Right cardiac atrium (tissue), 5 donors: ENCODE measurements around the gene PHF2. TPM values are rescaled to one million over a fixed set of nuclear protein-coding genes. Genes with fewer than 3 reads are reported as not detected.

Source experiments
- ATAC-seq, 2 donors: fragments of 200-7000 bp; cut with Tn5 transposase; one replicate each; pipeline versions ENCODE4 v1.8.0 to v1.9.1; 2020; ENCODE audit warnings: moderate library complexity in 2 of 2, mild to moderate bottlenecking in 1 of 2
- DNase-seq, 3 donors: peaks; one replicate each; pipeline ENCODE4 v3.0.0-alpha.2; 2020
- H3K27ac ChIP-seq: one replicate; pipeline ENCODE4 v1.5.1; 2013; ENCODE audit warnings: mild to moderate bottlenecking, low read length, control low read depth, moderate library complexity
- H3K27me3 ChIP-seq: one replicate; pipeline ENCODE4 v1.6.1; 2013; ENCODE audit not compliant: control insufficient read depth, insufficient read depth
- H3K4me1 ChIP-seq: one replicate; pipeline ENCODE4 v1.6.1; 2013; ENCODE audit warnings: low read length; ENCODE audit not compliant: control insufficient read depth, insufficient read depth
- H3K4me3 ChIP-seq: one replicate; pipeline ENCODE4 v1.5.1; 2013; ENCODE audit warnings: low read length, control low read depth
- H3K9me3 ChIP-seq: one replicate; pipeline ENCODE4 v1.6.1; 2013; ENCODE audit warnings: low read length; ENCODE audit not compliant: control insufficient read depth
- WGBS: extraction: QIAGEN DNeasy Blood & Tissue Kit; methylation state at CpG from one replicate; pipeline ENCODE4 v1.1.7; 2013; 5-methylcytosine and 5-hydroxymethylcytosine counted together
- intact Hi-C, 4 donors: fragments of 100-400 bp; cut with DNase I; formaldehyde crosslinking; loops; one replicate each; pipeline versions ENCODE4 v1.11.0 to v1.14.0; 2022 to 2023
- polyA plus RNA-seq: library from polyadenylated mRNA; stranded (reverse); fragments of 200-250 nt; gene quantifications from one replicate; pipeline ENCODE4 v1.2.3, GENCODE V29; 2013
- total RNA-seq, 4 donors: library from RNA; stranded (reverse); fragmentation: NEBNext Ultra II Directional; extraction: Animal tissue kit (Norgen Biotek cat#: 25700); gene quantifications; one replicate each; pipeline ENCODE4 v1.2.1, GENCODE V29; 2021
- donor health status: healthy with polysubstance abuse.
- donor health status: DM: no; HTN: yes; CAD: no.
- donor health status: DM: no; HTN: no; CAD: no.
- donor health status: DM: no; HTN: yes; CAD: no; lungs with severe emphysema.
- donor health status: DM: yes; HTN: yes; CAD: no.

The PHF2 gene
- total and polyA plus RNA-seq, 5 donors: 28.3 to 32.4 (median 31.4) TPM

GRCh38 chr9:93655621-93656425 lies 79.4 kb downstream of the PHF2 start:
- H3K9me3 ChIP-seq: no peaks in the 10 kb centered on the region
- ATAC-seq (no peak), DNase-seq (peak; percentile 14 to 53 (median 33))
- H3K27me3 ChIP-seq: no peaks in the 10 kb centered on the region
- intact Hi-C loops: no loop called here
- no peak overlapping the region for H3K4me3 ChIP-seq
- 97% methylated on average over 22 of the region's 22 CpGs for WGBS
- no peaks in the 10 kb centered on the region for H3K4me1 ChIP-seq
- H3K27ac ChIP-seq: no peak overlapping the region

DNA sequence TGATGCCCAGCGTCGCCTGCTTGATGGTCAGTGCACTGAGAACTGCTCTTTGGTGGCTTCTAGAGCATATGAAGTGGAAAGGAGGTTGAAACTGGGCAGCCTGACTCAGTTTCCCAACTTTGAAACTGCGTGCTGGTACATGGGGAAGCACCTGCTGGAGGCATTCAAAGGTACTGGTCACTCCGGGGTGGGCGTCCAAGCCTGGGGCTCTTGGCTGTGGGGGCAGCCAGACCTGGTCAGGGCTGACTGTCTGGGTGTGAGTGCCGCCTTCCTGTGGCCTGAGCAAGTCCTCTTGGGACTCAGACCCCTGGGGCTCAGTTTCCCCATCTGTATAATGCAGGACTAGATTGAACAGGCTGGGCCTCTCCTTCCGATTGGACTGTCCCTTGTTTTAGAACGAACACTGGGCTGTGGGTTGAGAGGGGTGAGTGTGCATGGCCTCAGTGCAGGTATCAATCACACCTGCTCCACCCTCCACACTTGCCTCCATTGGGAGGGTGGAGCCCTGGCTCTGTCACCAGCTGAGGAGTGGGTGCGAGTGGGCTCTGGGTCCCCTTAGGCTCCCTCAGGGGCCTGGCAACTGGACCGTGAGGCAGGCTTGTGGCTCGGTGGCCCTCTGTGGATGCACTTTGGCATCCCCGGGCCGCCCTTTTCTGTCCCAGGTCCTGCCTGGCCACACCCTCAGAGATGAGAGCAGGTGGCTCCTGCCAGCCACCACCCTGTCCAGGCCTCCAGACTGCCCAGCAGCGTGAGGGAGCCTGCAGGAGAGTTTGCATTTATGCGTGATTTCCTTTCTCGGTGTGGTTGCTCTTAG lies 80.2 kb downstream of the PHF2 start:
- WGBS: 95% methylated on average over 16 of the region's 16 CpGs
- H3K4me1 ChIP-seq: no peaks in the 10 kb centered on the region
- ATAC-seq (no peak), DNase-seq (peak in 2 of 3 donors; percentile 22 to 32)
- no peak overlapping the region for H3K27ac ChIP-seq
- H3K27me3 ChIP-seq: no peaks in the 10 kb centered on the region
- no peaks in the 10 kb centered on the region for H3K9me3 ChIP-seq
- intact Hi-C loops: no loop called here
- no peak overlapping the region for H3K4me3 ChIP-seq

DNA sequence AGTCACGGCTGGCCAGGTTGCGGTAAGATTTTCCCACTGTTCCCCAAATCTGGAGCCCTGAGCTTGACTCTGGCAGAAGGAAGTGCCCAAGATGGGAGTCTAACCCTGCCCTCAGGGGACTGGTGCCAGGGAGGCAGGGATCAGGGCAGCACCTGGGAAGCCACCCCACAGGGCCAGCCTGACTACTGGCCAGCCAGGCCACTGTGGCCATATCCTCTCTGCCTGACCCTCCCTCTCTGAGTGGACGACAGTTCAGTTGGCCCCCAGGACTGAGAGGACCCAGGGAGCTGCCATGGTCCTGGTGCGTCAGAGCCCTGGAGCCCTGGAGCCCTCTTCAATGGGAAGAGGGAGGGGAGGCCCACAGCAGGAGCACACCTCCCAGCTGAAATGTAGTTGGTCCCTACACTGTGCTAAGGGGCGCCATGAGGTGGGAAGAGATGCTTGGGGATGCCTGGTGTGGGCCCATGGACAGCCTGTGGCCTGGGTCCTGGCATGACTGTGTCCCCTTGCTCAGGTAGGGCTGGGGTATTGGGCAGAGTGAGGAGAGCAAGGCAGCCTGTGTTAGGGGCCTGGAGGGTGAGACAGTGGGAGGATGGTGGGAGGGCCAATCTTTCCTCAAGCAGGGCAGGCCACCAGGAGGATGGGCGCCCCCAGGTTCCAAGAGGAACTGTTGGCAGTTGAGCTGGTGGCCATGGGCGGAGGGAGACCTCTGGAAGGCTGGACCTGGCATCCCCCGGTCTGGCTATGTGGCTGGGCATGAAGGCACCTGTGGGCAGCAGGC lies 81.1 kb downstream of the PHF2 start:
- Histone ChIP-seq H3K27me3 (no peaks in the 10 kb centered on the region), H3K27ac (no peak overlapping the region), H3K9me3 (no peaks in the 10 kb centered on the region), H3K4me3 (no peak overlapping the region), H3K4me1 (no peaks in the 10 kb centered on the region)
- ATAC-seq (no peak), DNase-seq (peak; percentile 2 to 41 (median 39))
- WGBS: 96% methylated on average over 8 of the region's 8 CpGs
- intact Hi-C loops: no loop called here

GRCh38 chr9:93658184-93658925 lies 82.0 kb downstream of the PHF2 start:
- Histone ChIP-seq H3K27ac (no peak overlapping the region), H3K4me1 (no peaks in the 10 kb centered on the region), H3K4me3 (no peak overlapping the region), H3K9me3 (no peaks in the 10 kb centered on the region), H3K27me3 (no peaks in the 10 kb centered on the region)
- intact Hi-C loops: no loop called here
- no peak for ATAC-seq
- DNase-seq: peak; percentile 11 to 37 (median 36)
- WGBS: 95% methylated on average over 12 of the region's 12 CpGs

DNA sequence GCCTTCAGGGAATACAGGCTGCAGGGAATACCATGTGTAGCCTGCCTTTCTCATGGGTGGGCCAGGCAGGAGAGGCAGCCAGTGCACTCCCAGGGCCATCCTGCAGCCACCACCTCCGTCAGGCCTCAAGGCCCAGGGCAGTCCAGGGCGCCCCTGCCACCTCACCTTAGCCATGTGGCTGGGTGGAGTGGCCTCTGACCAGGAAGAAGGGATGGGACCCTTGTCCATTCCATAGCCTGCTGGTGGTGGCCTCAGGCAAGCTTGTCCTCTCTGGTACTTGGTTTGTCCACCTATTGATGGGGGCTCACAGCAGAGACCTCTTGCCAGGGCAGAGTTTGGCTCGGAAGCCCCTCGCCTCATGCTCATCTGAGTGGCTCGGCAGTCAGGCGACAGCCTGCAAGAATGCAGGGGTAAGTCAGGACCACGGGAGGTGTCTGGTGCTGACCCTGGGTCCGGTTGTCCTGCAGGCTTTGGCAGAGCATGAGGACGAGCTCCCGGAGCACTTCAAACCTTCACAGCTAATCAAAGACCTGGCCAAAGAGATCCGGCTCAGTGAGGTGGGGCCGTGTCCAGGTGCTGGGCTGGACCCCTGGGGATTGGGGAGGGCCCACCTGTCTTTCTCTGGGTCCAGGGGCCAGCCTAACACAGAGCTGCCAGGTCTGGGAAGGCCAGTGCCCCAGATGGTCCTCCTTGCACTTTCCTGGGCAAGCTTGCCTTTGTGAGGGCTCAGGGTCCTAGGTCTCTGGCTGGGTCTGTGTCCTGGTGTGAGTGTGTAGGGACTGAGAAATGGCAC lies 82.9 kb downstream of the PHF2 start:
- no peaks in the 10 kb centered on the region for H3K27me3 ChIP-seq
- peak in 2 of 3 donors; percentile 6 to 35 for DNase-seq
- ATAC-seq: no peak
- intact Hi-C loops: no loop called here
- WGBS: 96% methylated on average over 12 of the region's 12 CpGs
- no peak overlapping the region for H3K27ac ChIP-seq
- H3K9me3 ChIP-seq: no peaks in the 10 kb centered on the region
- H3K4me3 ChIP-seq: no peak overlapping the region
- no peaks in the 10 kb centered on the region for H3K4me1 ChIP-seq

GRCh38 chr9:93659837-93660177 lies 83.4 kb downstream of the PHF2 start:
- Histone ChIP-seq H3K27me3 (no peaks in the 10 kb centered on the region), H3K4me3 (no peak overlapping the region), H3K4me1 (no peaks in the 10 kb centered on the region), H3K9me3 (no peaks in the 10 kb centered on the region), H3K27ac (no peak overlapping the region)
- DNase-seq: no peak
- intact Hi-C loops: no loop called here
- WGBS: 97% methylated on average over 4 of the region's 4 CpGs
- ATAC-seq: no peak

DNA sequence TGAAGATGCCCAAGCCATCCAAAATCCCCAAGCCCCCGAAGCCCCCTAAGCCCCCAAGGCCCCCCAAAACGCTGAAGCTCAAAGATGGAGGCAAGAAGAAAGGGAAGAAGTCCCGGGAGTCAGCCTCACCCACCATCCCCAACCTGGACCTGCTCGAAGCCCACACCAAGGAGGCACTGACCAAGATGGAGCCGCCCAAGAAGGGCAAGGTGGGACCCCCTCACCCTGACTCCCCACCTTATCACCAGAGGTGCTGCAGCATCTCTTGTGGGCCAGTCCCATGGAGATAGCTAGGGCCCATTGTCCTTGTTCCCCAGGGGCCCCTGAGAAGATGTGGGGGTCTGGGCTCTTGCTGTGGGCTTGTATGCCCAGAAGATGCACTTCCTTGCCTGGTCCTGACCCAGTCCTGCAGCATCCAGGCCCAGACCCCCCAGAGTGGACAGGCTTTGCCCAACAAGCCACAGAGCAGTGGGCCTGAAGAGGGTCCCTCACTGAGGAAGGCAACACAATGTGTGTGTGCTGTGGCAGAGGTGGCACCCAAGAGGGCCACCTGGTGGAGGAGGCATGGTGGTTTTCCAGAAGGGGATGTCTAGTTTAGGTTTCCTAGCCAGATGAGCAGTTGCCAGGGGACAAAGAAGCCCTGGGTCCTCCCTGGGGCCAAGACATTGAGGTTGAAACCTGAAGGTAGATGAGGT lies 84.1 kb downstream of the PHF2 start:
- WGBS: 100% methylated on average over 5 of the region's 5 CpGs
- no peak for ATAC-seq
- intact Hi-C loops: no loop called here
- DNase-seq: peak in 1 of 3 donors; percentile 12
- H3K4me3 ChIP-seq: no peak overlapping the region
- no peaks in the 10 kb centered on the region for H3K9me3 ChIP-seq
- no peaks in the 10 kb centered on the region for H3K4me1 ChIP-seq
- no peaks in the 10 kb centered on the region for H3K27me3 ChIP-seq
- H3K27ac ChIP-seq: no peak overlapping the region

DNA sequence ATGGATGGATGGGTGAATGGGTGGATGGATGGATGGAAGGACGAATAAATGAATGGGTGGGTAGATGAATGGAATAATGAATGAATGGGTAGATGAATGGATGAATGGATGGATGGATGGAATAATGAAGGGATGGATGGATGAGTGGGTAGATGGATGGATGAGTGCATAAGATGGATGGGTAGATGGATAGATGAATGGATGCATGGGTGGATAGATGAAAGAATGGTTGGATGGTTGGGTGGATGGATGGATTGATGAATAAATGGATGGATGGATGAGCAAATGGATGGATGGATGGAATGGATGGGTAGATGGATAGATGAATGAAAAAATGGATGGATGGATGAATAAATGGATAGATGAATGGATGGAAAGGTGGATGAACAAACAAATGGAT lies 85.2 kb downstream of the PHF2 start:
- ATAC-seq (no peak), DNase-seq (no peak)
- no peaks in the 10 kb centered on the region for H3K27me3 ChIP-seq
- WGBS: 100% methylated on average over 1 of the region's 1 CpG
- no peaks in the 10 kb centered on the region for H3K4me1 ChIP-seq
- intact Hi-C loops: no loop called here
- H3K9me3 ChIP-seq: no peaks in the 10 kb centered on the region
- no peak overlapping the region for H3K4me3 ChIP-seq
- H3K27ac ChIP-seq: no peak overlapping the region

DNA sequence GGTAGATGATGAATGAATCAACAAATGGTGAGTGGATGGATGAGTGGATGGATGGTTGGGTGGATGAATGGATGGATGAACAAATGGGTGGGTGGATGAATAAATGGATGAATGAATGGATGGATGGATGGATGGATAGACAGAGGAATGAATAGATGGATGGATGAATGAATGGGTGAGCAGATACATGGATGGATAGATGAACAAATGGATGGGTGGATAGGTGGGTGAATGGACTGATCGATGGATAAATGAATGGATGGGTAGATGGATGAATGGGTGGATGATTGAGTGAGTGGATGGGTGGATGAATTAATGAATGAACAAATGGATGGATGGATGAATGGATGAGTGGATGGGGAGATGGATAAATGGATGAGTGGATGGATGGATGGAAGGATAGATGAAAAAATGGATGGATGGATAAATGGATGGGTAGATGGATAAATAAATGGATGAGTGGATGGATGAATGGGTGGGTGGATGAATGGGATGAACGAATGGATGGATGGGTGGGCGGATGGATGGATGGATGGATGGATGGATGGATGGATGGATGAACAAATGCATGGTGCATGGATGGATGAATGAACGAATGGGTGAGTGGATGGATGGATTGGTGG lies 85.7 kb downstream of the PHF2 start:
- 97% methylated on average over 4 of the region's 4 CpGs for WGBS
- Histone ChIP-seq H3K4me3 (no peak overlapping the region), H3K9me3 (no peaks in the 10 kb centered on the region), H3K27me3 (no peaks in the 10 kb centered on the region), H3K27ac (no peak overlapping the region), H3K4me1 (no peaks in the 10 kb centered on the region)
- intact Hi-C loops: no loop called here
- DNase-seq (no peak), ATAC-seq (no peak)
